ENCODE measurements around the gene MT1F.

The MT1F gene

DNA sequence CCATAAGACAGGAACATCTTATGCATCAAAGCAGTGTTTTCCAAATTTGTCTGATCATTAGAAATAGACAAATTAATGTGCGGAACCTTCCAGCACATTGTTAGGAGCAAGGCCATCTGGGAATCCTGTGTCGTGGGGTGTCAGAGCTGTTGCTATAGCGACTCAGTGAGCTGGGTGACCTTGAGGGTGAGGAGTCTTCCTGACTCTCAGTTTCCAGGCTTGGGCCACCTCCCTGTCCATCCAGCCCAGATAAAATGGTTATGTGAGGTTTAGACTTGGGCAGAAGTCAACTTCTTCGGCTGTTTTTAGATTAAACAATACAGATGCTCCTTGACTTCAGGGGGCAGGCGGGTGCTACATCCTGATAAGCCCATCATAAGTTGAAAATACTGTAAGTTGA lies 45.1 kb downstream of the MT1F start:
- DNase-seq = no peak
